Measurements from ENCODE around the gene POLE.

- no peak for TF ChIP-seq CTCF (IDR thresholded peaks at IDR 0.05; ENCODE audit: poor library complexity)
- no peak for TF ChIP-seq EZH2 (IDR thresholded peaks at IDR 0.05; ENCODE audit: borderline replicate concordance)
Measured at GRCh38 chr12:132593521-132593920, 93.6 kb downstream of the POLE start.

All from hepatocyte (in vitro differentiated cells).